Heart left ventricle (tissue), 13 donors: ENCODE measurements around the gene PPP1R14B.

Experiments
- POLR2A ChIP-seq, 2 donors: fragments of 450-650 bp; IDR thresholded peaks; one replicate each; pipeline ENCODE4 v1.6.1; 2017; ENCODE audit warnings: antibody characterized with exemption in 2 of 2, mild to moderate bottlenecking in 2 of 2, moderate library complexity in 2 of 2
- TF ChIP-seq, protein P1 (sequence below), 12 donors: fragments of 200-600 bp; sonication (generic) in 4 of 12; IDR thresholded peaks; one replicate each; pipeline versions ENCODE4 v1.5.0 to v1.8.0; 2018 to 2022; ENCODE audit warnings: antibody characterized with exemption in 12 of 12, mild to moderate bottlenecking in 5 of 12
- donor health status: ischemic (EF 13 %, LVEDD 7.1; RV severe dilation, severe dysfunction).
- donor health status: DM: no; HTN: yes; CAD: no.
- donor health status: DM: no; HTN: no; CAD: no.
- donor health status: ischemic (EF 25% LVEDD 6.9; RV normal size, moderate dysfunction).
- donor health status: ischemic (EF 25% LVEDD 5.7; RV mildly dilated, moderate dysfunction).
- donor health status: ischemic (EF 35%, LVEDD 5.7; RV mildly dilated, moderate dysfunction).
- donor health status: nonischemic (EF 11% LVEDD 7.7; RV severe dilation, severe dysfunction).
- donor health status: DM: yes; HTN: yes; CAD: no.
- donor health status: PGD.
- donor health status: ischemic (EF 29% LVEDD 5.4; RV normal size, mild dysfunction).
- donor health status: nonischemic (EF 23%, LVEDD 6.1; RV moderate dilation, normal function).

DNA sequence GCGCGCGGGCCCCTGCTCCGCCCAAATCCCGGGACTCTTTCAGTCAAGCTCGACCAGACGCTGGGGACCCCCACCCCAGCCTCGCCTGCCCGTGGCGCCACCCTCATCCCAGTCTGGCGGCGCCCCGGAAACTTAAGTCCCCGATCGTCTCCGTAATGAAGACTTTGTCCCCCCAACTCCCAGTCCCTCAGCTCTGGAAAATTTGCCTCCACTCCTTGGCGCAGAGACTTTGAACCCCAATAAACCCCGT lies 4.9 kb upstream of the PPP1R14B start:
- TF ChIP-seq, protein P1, sequence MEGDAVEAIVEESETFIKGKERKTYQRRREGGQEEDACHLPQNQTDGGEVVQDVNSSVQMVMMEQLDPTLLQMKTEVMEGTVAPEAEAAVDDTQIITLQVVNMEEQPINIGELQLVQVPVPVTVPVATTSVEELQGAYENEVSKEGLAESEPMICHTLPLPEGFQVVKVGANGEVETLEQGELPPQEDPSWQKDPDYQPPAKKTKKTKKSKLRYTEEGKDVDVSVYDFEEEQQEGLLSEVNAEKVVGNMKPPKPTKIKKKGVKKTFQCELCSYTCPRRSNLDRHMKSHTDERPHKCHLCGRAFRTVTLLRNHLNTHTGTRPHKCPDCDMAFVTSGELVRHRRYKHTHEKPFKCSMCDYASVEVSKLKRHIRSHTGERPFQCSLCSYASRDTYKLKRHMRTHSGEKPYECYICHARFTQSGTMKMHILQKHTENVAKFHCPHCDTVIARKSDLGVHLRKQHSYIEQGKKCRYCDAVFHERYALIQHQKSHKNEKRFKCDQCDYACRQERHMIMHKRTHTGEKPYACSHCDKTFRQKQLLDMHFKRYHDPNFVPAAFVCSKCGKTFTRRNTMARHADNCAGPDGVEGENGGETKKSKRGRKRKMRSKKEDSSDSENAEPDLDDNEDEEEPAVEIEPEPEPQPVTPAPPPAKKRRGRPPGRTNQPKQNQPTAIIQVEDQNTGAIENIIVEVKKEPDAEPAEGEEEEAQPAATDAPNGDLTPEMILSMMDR (IDR thresholded peaks at IDR 0.05): no peak
- TF ChIP-seq POLR2A (IDR thresholded peaks at IDR 0.05): no peak
